8988T (cell line): Measurements from ENCODE around the gene PRDM1.

ENCODE experiments used
- DNase-seq: peaks from one replicate; pipeline ENCODE4 v3.0.0; 2011

The PRDM1 gene

DNA sequence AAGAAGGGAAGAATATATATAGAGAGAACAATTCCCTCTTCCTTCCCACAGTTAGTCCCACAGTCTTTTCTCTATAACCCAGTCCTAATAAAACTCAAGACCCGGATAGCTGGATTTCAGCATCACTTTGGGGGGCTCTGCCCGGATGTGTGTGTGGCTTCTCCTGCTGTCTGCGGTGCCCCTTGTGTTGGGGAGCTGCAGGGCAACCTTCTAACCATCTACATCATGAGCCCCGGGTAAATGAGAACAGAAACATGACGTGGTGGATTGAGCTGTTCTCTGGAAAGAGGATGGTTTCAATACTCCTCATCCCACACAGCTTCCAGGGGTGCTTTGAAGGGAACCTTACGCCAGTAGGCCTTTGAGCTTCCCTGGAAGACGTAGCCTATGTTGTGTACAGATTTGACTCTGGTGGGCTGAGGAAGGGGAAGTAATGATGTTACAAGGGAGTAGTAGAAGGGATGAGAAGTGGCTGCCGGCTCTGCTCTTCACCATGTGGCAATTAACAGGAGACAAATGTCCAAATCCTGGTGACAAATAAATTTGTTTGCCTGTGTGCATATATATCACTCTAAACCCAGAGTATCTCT, 13.5 kb upstream of the PRDM1 start:
- DNase-seq = no peak

DNA sequence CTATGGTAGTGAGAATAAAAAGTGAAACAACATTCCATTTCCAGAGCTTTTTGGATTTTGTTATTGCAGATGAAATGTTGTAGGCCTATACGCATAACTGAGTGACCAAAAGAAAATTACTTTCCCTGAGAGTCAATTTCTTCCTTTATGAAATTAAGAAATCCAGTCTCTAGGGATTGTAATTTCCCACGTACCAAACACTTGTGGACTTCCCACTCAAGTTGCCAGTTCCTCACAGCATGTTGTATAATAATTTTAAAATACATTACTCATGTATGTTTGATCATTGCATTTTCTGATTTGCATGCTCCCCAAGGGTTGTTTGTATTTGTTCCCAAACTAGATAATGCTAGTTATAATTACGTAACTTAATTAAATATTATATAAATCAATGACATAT, 12.0 kb upstream of the PRDM1 start:
- no peak for DNase-seq

DNA sequence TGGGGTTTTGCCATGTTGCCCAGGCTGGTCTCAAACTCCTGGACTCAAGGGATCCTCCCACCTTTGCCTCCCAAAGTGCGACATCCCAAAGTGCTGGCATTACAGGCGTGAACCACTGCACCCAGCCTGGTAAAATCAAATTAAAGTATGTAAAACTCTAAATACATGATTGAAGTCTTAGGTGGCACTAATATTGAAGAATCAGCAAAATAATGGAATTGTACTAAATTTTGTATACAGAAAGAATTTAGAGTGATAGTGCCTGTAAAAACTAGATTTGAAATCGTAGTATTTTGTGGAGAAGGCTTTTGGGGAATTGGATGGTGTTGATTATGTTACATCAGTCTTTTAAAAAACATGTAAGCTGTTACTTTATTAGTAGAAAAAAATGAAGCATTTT, 10.0 kb upstream of the PRDM1 start:
- DNase-seq = no peak

DNA sequence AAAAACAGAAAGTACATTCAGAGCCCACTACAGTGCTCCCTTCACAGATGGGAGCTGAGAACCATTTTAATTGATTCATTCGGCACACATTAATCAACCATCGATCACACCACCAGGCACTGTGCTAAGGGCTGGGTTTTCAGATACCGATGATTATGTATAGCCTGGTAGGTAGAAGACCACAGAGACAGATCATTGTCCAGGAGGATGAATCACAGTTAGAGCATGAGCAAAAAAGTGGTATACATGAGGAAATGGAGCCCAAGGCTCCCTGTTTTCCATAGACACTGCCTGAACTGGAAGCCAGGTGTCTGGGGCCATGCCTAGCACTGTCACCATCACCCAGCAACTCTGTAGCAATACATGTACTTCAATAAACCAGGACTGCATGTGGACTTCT, 9.0 kb upstream of the PRDM1 start:
- DNase-seq = no peak

DNA sequence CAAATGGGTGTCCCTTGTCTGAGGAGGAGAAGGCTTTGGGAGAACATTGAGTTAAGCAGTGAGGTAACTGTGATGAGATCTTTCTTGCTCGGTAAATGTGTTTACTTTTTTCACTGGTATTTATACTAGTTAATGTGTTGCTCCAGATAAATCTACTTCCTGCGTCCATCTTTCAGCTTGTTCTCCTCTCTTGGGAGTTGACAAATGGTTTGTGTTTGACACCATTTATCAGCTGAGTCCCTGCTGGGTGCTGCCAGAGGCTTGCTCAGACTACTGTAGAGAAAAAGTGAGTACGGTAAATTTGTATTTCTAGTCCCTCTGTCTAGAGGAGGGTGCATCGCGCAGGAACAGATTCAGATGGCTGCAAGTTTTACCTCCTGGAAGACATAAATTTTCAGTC, 8.3 kb upstream of the PRDM1 start:
- no peak for DNase-seq

DNA sequence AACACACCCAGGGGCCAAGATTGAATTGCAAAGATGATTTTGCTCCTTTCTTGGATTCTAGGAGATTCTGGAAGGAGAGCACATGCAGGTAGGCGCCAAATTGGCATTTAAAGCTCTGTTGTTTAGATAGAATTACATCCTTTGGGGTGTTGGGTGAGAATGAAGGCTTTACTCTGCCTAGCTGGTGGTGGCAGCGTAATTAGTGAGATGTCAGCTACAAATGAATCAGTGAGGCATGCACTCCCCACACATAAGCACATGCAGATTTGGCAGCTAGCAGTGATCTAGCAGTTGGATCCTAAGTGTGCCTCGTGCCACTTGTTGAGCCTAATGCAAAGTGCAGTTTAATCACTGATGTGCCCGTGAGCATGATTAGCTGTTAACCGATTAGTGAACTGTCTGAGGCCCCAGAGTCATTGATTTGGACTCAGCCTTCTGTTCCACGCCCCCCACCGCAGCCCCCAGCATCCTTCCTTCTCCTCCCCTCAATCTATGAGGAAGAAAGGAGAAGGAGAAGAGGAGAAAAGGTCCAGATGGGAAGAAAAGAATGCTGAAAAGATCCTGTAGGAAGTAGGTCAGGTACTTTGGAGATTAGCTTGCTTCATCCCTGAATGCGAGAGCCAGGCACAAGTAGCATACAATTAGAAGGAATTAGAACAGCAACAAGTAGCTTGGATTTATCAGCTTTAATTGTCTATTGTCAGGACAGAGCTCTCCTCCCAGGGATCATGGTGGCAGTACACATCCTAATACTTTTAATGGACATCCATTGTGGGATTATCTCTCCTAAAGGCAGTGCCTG, 6.0 kb upstream of the PRDM1 start:
- DNase-seq = no peak

DNA sequence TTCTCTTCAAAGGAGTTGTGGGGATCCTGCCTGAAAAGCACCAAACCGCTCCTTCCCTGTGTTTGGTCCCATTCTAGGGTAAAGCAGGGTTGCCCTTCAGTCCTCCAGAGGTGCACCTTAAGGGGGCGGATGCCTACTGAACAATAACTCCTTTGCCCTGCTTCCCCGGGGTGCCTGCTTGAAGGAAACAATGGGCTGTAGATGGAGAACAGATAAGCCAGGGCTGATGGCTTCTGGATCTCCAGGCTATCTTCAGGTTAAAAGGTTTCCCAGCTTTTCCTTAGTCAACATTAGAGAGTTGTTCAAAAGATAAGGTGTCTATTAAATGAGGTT, 5.4 kb upstream of the PRDM1 start:
- DNase-seq = no peak

DNA sequence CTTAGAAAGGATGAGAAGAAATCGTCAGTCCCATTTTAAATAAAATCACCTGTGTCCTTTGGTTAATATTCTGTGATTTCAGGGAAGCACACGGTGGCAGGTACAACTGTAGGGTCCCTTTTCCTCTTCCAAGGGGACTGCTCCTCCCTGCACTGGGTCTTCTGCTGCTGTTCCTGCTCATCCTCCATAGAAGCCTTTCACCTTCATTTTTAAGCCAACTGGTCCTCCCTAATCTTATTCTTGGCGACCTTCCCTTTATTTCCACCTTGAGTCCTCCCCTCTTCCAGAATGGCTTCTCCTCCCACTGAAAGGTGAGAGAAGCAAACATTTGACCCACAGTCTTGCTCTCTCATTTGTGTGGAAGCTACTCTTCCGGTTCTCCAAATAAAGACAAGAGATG, 4.4 kb upstream of the PRDM1 start:
- DNase-seq = no peak

DNA sequence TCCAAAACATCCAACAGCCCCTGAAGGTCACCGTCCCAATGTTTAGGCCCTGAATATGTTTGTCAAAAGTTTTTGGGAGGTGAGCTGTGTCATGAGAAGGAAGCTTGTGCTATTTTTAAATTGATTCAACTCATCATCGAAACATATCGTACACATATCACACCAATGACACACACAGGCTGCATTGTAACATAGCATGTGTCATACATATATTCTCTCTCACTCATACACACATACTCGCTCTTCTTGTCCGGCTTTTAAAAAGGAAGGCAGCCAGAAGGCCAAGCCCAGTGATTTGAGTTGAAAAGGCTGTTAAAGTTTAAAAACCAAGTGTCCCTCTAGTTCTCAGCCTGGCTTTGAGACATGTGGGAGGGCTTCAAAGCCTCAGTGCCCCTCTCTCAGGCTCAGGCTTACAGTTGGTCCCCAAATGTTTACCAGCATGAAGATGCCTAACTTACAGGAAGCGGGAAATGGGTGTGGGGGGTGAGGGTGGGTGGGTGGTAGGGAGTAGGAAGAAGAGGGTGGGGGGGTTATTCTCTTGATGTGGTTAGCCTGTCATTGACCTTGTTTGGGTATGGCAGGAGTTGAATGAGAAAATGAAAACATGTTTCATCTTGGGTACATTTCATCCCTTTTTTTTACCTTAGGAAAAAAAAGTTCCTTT, 3.3 kb upstream of the PRDM1 start:
- DNase-seq = no peak

DNA sequence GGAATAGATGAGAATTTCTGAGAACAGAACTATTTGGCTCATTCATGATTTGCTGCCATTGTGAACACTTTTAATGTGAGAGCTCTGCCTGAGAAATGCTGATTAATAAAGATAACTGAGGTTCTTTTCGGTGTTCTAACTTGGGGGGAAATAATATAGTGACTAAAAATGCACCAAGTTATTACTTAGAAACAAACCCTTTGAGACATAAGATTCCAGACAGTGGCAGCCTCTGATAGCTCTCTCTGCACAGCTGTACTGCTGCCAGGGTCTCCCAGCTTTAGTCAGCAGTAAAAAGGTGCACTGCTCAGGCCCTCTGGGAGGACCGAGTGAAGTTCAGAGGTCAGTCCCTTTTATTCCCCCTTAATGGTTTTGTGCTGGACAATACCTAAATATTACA, 2.5 kb upstream of the PRDM1 start:
- no peak for DNase-seq

DNA sequence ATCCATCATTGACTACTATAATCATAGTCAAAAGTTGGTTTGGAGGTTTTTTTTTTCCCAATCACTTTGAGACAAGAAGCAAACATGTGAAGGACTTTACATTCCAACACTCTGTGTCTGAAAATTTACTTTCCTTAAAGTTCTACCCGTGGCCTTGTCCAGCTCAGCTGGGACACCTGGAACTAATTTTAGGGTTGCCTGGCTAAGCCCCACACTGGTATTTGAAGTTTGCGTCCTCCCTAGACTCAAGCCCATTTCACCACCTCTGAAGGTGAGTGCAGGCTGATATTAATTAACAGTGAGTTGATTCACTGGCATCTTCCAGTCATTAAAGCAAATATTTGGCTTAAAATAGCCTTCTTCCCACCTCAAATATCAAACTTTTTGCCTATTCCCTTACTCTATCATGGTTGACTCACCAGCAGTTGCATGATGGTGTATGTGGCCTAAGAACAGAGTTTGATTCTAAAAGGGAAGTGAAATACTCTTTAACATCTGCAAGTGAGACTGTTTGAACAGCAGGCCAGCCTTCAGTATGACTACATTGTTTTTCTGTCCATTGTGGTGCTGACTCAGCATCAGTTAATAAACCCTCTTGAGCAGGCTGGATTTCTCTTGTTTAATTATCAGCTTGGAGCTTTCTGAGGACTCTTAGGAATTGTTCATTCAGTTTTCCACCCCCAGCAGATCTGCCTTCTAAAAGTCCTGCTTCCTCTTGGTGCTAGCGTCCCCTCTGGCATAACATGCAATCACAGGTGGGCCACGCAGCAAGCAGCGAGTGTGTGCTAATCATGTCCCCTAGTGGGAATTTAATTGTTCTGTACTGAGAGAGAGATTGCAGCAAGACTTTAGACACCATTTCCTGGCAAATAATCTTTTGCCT, 1.8 kb upstream of the PRDM1 start:
- no peak for DNase-seq

DNA sequence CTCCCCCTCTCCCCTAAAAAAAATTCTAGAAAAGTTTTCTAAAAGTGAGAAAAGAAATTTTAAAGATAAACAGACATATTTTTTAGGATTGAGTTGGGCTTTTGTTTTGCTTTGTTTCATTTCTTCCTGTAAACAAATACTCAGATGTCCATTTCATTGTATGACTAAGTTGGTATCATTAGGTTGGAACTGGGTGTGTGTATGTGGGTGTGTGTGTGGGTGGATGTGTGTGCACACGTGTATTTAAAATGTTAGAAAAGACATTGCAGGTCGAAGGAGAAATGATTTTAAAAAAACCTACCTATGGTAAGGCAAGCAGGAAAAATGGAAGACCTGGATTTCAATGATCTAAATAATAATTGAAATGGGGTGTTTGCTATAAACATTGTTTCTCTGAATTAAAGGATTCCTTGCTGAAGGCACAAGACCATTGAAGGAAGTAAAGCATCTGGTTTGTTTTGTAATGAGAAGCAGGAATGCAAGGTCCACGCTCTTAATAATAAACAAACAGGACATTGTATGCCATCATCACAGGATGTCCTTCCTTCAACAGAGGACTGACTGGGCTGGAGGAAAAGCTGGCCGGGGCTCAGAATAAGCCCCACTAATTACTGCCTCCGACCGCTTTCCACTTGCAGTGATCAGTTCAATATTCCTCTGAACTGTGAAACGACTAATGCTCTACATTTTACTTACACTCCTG, 996 bp upstream of the PRDM1 start:
- DNase-seq = no peak

DNA sequence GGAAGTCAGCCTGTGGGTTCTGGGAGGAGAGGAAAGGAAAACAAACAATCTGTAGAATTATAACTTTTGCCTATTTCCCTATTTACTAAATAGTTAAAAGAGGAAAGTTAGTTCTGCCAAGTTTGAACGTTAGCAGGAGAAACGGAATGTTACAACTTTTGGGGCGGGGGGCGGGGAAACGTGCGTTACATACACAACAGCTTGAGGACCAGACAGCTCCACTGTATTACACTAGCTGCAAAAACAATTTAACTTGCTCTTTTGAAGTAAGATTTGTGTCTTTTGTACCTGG, 498 bp upstream of the PRDM1 start:
- DNase-seq = no peak

DNA sequence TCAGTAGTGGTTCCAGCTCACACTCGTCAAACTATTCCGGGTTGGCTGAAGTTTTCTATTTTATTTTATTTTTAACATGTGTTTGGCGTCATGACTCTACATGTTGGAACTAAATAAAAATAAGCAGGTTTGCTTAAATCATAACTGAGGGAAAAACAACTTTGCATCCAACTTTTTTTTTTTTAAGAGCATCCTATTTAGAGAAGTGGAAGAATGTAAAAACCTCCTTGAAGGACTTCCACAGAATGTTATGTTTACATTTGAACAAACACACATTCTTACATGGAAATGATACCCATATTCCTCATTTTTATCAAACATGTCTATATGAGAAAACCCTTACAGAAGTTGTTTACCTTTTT, 659 bp downstream of the PRDM1 start:
- no peak for DNase-seq

DNA sequence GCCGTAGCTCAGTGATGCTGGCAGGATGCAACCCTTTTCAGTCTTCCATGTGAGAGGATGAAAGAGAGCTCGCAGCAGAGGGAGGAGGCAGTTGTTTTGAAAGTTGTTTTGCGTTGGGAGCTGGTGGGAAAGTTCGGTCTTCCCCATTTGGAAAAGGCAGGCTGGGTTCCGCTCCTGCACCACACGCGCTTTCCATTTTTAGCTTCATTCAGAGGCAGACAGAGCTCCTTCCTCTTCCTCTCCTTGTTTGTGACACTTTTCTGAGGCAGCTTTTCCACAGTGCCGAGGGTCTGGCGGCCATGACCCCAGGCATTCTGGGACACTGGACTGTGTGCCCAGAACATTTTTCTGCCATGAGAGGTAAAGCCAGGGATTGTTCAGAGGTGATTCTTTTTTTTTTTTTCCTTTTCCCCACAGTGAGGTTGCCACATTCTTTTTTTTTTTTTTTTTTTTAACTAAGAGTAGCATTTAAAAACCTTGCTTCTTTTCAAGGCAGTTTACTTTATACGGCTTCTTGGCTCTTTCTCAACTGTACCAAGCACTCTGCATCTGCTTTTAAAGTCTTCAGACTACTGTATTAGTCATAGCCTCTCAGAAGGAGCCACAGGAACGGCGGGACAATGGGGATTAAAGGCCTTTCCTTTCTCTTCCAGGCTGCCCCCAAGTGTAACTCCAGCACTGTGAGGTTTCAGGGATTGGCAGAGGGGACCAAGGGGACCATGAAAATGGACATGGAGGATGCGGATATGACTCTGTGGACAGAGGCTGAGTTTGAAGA, 1.6 kb downstream of the PRDM1 start:
- DNase-seq = no peak

DNA sequence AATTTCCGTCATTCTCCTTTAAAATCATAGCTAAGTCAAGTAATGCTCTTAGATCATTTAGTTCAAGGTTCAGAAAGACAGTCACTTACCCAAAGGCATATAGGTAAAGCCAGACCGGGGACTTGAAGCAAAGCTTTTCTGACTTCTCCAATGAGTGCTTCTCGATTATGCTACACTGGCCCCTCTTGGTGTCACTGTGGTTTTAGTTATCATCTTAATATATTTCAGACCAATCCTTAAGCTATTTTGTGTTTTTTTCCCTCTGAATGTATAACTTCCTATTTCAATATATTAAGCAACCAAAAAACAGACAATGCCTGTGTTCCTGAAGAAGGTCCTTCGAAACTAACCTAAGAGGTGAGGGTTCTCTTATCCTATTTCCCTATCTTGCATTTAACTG, 3.9 kb downstream of the PRDM1 start:
- DNase-seq = no peak

DNA sequence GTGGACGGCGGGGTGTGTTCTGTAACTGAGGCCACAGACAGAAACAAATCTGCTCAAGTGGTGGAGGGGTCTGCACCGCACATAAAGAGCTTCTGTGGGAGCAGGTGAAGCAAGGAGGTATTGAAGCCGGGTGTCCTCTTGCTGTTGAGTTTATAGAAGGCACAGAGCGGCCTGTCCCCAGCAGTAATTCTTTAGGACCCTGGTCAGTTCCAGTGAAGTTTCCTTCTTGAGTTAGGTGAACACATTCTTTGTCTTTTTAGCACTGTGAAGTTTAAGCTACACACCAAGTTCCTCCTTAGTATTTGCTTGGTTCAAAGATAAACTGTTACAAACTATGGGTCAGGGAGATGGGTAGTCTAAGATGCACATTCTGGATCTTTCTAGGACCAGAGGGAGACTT, 6.1 kb downstream of the PRDM1 start:
- DNase-seq = no peak

DNA sequence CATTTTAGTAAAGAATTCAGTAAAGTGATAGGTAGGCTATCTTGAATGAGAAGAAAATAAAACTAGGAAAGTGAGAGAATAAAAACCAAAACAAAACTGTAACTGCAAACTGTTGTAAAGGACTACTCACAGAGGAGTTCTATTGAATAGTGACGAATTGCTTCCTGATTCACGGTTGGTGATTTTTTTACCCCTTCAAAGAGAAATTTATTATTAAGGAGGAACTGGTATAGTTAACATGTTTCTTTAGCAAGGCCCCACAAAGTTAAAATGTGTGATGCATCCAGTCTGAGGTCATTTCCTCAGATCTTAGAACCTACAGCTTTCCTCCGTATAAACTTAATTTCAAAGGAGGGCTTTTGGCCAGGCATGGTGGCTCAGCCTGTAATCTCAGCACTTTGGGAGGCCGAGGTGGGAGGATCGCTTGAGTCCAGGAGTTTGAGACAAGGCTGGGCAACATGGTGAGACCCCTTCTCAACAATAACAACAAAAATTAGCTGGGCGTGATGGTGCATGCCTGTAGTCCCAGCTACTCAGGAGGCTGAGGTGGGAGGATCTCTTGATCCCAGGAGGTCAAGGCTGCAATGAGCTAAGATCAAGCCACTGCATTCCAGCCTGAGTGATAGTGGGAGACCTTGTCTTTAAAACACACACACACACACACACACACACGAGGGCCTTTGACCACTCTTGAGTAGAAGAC, 8.3 kb downstream of the PRDM1 start:
- no peak for DNase-seq

DNA sequence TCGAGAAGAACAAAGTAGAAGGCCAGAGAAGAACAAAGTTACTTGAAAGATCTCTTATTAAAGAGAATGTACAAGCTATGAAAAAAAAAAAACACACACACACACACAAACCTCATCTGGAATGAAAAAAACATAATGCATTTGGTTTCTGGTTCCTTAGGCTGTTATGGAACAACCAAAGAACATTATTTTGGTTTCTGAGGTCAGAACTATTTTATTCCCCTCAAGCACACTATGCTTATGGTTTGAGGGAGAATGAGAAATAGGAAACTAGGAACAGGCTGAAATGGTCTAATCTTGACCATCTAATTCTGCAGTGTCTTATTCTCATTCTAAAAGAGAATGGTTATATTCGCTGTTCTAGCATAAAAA, 8.8 kb downstream of the PRDM1 start:
- DNase-seq = no peak

DNA sequence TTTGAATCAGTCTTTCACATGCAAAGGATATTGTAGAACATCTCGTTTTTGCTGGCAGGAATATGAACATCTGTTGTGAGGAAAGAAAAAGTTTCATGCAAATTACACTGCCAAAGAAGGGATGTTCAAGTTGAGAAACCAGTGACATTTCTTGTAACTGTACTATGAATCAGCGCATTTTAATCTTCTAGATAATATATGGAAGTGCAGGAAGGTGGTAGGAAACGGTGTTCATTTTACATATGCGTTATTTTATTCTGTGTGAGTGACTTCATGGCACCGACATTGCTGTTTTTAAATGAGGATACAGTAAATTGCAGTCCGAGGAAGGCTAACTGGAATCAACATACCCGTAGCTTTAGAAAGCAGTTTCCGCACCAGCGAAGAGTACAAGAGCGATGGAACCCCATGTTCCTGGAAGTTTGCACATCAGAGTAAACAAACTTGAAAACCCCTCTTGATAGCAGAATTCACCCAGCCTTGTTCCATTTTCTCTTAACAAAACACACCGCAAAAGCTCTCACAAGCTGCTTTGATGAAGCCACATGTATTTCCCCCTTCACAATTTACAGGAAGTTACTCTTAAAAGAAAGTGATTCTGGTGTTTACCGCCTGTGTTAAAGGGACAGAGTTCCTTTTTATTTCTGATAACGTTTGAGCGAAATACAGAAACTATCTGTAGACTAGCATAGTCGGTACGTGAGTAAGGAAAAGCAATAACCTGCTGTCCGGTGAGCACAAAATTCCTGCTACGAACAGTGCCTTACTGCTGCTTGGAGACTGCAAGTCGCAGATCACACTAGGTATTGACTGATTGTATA, 11.5 kb downstream of the PRDM1 start:
- no peak for DNase-seq
